Loucy (cell line): Measurements from ENCODE around the gene USH1C.

Source experiments
- H2AFZ ChIP-seq: fragments of 200-600 bp; sonication (generic); 2 replicates; pipeline ENCODE4 v1.6.0; 2016; ENCODE audit warnings: antibody characterized with exemption, mild to moderate bottlenecking, low read length, moderate library complexity
- H3F3A ChIP-seq: fragments of 200-600 bp; 2 replicates; pipeline ENCODE4 v1.6.0; 2016; ENCODE audit warnings: antibody characterized with exemption, low read depth, mild to moderate bottlenecking
- H3K27me3 ChIP-seq: fragments of 200-600 bp; sonication (generic); 2 replicates; pipeline ENCODE4 v1.6.1; 2014; ENCODE audit warnings: low read length, mild to moderate bottlenecking; ENCODE audit not compliant: insufficient read depth, poor library complexity, severe bottlenecking
- H3K36me3 ChIP-seq: fragments of 200-600 bp; sonication (generic); 2 replicates; pipeline ENCODE4 v1.6.1; 2016; ENCODE audit warnings: low read length; ENCODE audit not compliant: insufficient read depth
- H3K4me1 ChIP-seq: fragments of 200-600 bp; sonication (generic); 2 replicates; pipeline ENCODE4 v1.5.1; 2014; ENCODE audit warnings: low read length, mild to moderate bottlenecking; ENCODE audit not compliant: insufficient read depth, poor library complexity, severe bottlenecking
- H3K4me2 ChIP-seq: fragments of 200-600 bp; sonication (generic); 2 replicates; pipeline ENCODE4 v1.6.0; 2014; ENCODE audit warnings: antibody characterized with exemption, low read length, low read depth, mild to moderate bottlenecking; ENCODE audit not compliant: poor library complexity, severe bottlenecking
- H3K4me3 ChIP-seq: fragments of 200-600 bp; sonication (generic); 2 replicates; pipeline ENCODE4 v1.5.1; 2014; ENCODE audit warnings: low read length, mild to moderate bottlenecking, mixed read lengths; ENCODE audit not compliant: poor library complexity, severe bottlenecking
- H3K79me2 ChIP-seq: fragments of 200-600 bp; sonication (generic); 2 replicates; pipeline ENCODE4 v1.6.1; 2014; ENCODE audit warnings: low read length; ENCODE audit not compliant: insufficient read depth
- H3K9ac ChIP-seq: fragments of 200-600 bp; sonication (generic); 2 replicates; pipeline ENCODE4 v1.6.0; 2014; ENCODE audit warnings: mild to moderate bottlenecking, low read depth, low read length, moderate library complexity; ENCODE audit not compliant: poor library complexity, severe bottlenecking
- H3K9me2 ChIP-seq: fragments of 200-600 bp; sonication (generic); replicated peaks from 2 replicates; pipeline ENCODE4 v1.6.1; 2016; ENCODE audit warnings: low read depth, low read length, mixed read lengths
- H3K9me3 ChIP-seq: fragments of 200-600 bp; sonication (generic); 2 replicates; pipeline ENCODE4 v1.6.1; 2014; ENCODE audit warnings: mild to moderate bottlenecking, antibody characterized with exemption, low read length, low read depth; ENCODE audit not compliant: insufficient read depth
- H4K20me1 ChIP-seq: fragments of 200-600 bp; sonication (generic); 2 replicates; pipeline ENCODE4 v1.6.0; 2014; ENCODE audit warnings: antibody characterized with exemption, low read length, mild to moderate bottlenecking; ENCODE audit not compliant: insufficient read depth, poor library complexity, severe bottlenecking
- EZH2phosphoT487 ChIP-seq: fragments of 200-600 bp; IDR thresholded peaks from 2 replicates; pipeline ENCODE4 v1.6.1; 2018; ENCODE audit warnings: antibody characterized with exemption, mild to moderate bottlenecking, moderate library complexity, borderline replicate concordance
- TF ChIP-seq, protein P1 (sequence below): fragments of 200-600 bp; sonication (generic); conservative IDR thresholded peaks from 2 replicates; pipeline ENCODE4 v1.5.1; 2014; ENCODE audit warnings: mild to moderate bottlenecking, antibody characterized with exemption, low read length

USH1C gene

DNA sequence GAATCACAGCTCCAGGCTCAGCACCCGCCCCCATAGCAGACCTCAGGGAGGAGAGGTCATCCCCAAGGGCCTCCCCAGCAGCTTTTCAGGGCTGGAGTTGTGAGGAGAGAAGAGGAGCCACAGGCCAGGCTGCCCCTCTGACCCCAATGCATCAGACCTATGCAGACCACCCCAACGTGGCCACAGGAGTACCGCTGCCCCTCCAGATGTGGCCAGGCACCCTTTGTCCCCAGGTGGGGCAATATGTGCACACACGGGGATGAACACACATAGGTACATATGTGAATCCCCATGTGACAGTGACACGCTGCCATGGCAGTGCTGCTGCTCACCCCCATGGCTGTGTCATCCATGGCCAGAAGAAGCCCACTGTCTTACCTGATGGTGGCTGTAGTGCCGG, 10.9 kb downstream of the USH1C start:
- no peak overlapping the region for H3K4me2 ChIP-seq
- H3K4me3 ChIP-seq, result no peak overlapping the region
- H3K79me2 ChIP-seq, result no peaks in the 10 kb centered on the region
- H3K4me1 ChIP-seq, result no peaks in the 10 kb centered on the region
- no peak overlapping the region for H2AFZ ChIP-seq
- no peaks in the 10 kb centered on the region for H4K20me1 ChIP-seq
- H3K9me2 ChIP-seq, result no peaks in the 10 kb centered on the region
- H3K36me3 ChIP-seq, result no peaks in the 10 kb centered on the region
- H3K9ac ChIP-seq, result no peak overlapping the region
- no peaks in the 10 kb centered on the region for H3F3A ChIP-seq
- no peaks in the 10 kb centered on the region for H3K9me3 ChIP-seq
- TF ChIP-seq, protein P1, sequence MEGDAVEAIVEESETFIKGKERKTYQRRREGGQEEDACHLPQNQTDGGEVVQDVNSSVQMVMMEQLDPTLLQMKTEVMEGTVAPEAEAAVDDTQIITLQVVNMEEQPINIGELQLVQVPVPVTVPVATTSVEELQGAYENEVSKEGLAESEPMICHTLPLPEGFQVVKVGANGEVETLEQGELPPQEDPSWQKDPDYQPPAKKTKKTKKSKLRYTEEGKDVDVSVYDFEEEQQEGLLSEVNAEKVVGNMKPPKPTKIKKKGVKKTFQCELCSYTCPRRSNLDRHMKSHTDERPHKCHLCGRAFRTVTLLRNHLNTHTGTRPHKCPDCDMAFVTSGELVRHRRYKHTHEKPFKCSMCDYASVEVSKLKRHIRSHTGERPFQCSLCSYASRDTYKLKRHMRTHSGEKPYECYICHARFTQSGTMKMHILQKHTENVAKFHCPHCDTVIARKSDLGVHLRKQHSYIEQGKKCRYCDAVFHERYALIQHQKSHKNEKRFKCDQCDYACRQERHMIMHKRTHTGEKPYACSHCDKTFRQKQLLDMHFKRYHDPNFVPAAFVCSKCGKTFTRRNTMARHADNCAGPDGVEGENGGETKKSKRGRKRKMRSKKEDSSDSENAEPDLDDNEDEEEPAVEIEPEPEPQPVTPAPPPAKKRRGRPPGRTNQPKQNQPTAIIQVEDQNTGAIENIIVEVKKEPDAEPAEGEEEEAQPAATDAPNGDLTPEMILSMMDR, result no peak
- no peak for TF ChIP-seq EZH2phosphoT487
- no peaks in the 10 kb centered on the region for H3K27me3 ChIP-seq

DNA sequence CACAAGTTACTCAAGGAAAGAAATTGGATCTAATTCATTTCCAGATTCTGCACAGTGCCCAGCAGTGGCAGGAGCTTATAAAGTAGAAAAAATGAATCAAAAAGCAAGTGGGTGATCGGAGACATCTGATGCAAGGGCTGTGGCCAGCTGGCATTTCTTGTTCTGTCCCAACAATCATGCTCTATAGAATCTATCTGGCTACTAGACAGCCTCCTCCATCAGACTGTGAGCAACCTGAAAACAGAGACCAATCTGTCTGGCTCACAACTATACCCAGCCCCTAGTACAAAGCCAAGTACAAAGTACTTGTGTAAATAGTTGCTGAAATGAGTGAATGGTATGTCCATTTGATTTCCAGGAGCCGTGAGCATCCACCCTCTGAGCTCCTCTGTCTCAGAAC, 11.4 kb downstream of the USH1C start:
- no peaks in the 10 kb centered on the region for H3K79me2 ChIP-seq
- H3F3A ChIP-seq, result no peaks in the 10 kb centered on the region
- no peaks in the 10 kb centered on the region for H3K9me2 ChIP-seq
- no peaks in the 10 kb centered on the region for H3K9me3 ChIP-seq
- H3K9ac ChIP-seq, result no peak overlapping the region
- TF ChIP-seq, protein P1, result no peak
- no peak for TF ChIP-seq EZH2phosphoT487
- no peak overlapping the region for H3K4me2 ChIP-seq
- H4K20me1 ChIP-seq, result no peaks in the 10 kb centered on the region
- H3K4me1 ChIP-seq, result no peaks in the 10 kb centered on the region
- H2AFZ ChIP-seq, result no peak overlapping the region
- no peak overlapping the region for H3K4me3 ChIP-seq
- H3K36me3 ChIP-seq, result no peaks in the 10 kb centered on the region
- H3K27me3 ChIP-seq, result no peaks in the 10 kb centered on the region

DNA sequence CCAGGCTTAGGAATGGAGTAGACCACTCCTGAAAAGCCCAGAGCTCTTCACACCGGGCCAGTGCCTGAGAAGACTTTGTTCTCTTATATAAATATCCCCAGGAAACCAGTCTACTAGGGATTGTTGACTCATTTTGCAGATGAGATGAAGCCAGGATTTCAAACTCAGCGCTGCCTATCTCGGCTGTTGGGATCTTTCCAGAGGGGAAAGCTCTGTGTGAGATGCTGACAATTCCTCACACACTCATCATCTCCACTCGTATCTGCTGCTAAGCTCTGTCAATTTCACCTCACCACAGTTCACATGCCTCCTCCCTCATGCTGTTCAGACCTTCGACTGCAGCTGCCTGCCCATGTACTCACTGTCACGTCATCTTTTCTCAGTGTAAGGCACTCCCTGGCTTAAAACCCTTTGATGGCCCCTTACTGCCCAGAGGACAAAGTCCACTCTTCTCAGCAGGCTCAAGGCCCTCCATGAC, 12.5 kb downstream of the USH1C start:
- Histone ChIP-seq H3K4me3 (no peak overlapping the region), H3K27me3 (no peaks in the 10 kb centered on the region), H3K4me1 (no peaks in the 10 kb centered on the region), H3K9me2 (no peaks in the 10 kb centered on the region), H3F3A (no peaks in the 10 kb centered on the region), H3K36me3 (no peaks in the 10 kb centered on the region), H3K4me2 (no peak overlapping the region), H3K9ac (no peak overlapping the region), H2AFZ (no peak overlapping the region), H3K79me2 (no peaks in the 10 kb centered on the region), H4K20me1 (no peaks in the 10 kb centered on the region), H3K9me3 (no peaks in the 10 kb centered on the region)
- TF ChIP-seq, protein P1, result no peak
- TF ChIP-seq EZH2phosphoT487, result no peak
